Measurements from ENCODE around the gene RASL11B. TPM values are rescaled to one million over a fixed set of nuclear protein-coding genes. Genes with fewer than 3 reads are reported as not detected.

The RASL11B gene
- total and polyA plus RNA-seq, 10 of the 15 experiments (the other 5 are each of a cell fraction or from before 2014, with no cell fraction given), result 0.06 to 0.45 (median 0.08) TPM; not detected in 5

GRCh38 chr4:52861171-52861823, 820 bp upstream of the RASL11B start:
- BruUV-seq (replicated peaks), result no TSS peak
- DNase-seq (ENCODE audit: low read depth, low spot score) (no peak), ATAC-seq (no peak), FAIRE-seq (no peak)
- H3K4me3 ChIP-seq, result peak overlapping the region; percentile 72; the same call in 1 of the 2 replicates
- H3K27ac ChIP-seq (ENCODE audit: control insufficient read depth, insufficient read depth), result no peak overlapping the region
- peaks cover 0 to 5% of the 10 kb centered on the region in 2 experiments; a peak in 2 of 4 replicates for H3K27me3 ChIP-seq (replicated peaks in 1 of 2; ENCODE audit: control insufficient read depth in 2 of 2, insufficient read depth in 2 of 2, low read length in 1 of 2)
- no peaks in the 10 kb centered on the region; the same call in 2 of the 3 replicates for H3K9me3 ChIP-seq (replicated peaks; ENCODE audit: control insufficient read depth, insufficient read depth, low read length)
- SMC1A ChIA-PET (ENCODE audit: uncharacterized antibody, unreplicated experiment), result interaction anchor here (0.8 to 1.4 kb wide), 2 partner anchors 14 to 49 kb away, joined by 3 read pairs; no protein-coding TSS in a partner anchor
- CTCF ChIA-PET, result interaction anchor here (0.7 kb wide), 1 partner anchor 197 kb away, joined by 6 read pairs; no protein-coding TSS in a partner anchor
- POLR2A ChIA-PET, result no interaction called here
- H3K4me2 ChIP-seq (ENCODE audit: control insufficient read depth, insufficient read depth), result peak overlapping the region; percentile 97
- H3K9ac ChIP-seq (ENCODE audit: control insufficient read depth, insufficient read depth, low read length), result no peak overlapping the region; the same call in 1 of the 2 replicates
- H3K4me1 ChIP-seq (ENCODE audit: control insufficient read depth, insufficient read depth, low read length), result peaks cover 4% of the 10 kb centered on the region
- intact Hi-C loops (cut with micrococcal nuclease; ENCODE audit: unreplicated experiment), result loop anchor here (5.0 kb wide), 1 partner anchor 139 kb away; no protein-coding TSS in a partner anchor
- no peaks in the 10 kb centered on the region for H3K79me2 ChIP-seq (ENCODE audit: control insufficient read depth, insufficient read depth, low read length)
- TF ChIP-seq KAT2A (conservative IDR thresholded peaks at IDR 0.05; ENCODE audit: control insufficient read depth, low read depth, low read length) (no peak), SMAD5 (IDR thresholded peaks at IDR 0.05; ENCODE audit: low read depth) (no peak), ATF2 (IDR thresholded peaks at IDR 0.05; ENCODE audit: low read length) (no peak), GABPA (IDR thresholded peaks at IDR 0.05; ENCODE audit: low read depth) (no peak), NR2C2 (IDR thresholded peaks at IDR 0.05; ENCODE audit: borderline replicate concordance, control insufficient read depth, insufficient read length, low read depth) (no peak), SREBF2 (IDR thresholded peaks at IDR 0.05; ENCODE audit: low read length) (no peak)
- RAD21 ChIA-PET (ENCODE audit: unreplicated experiment), result no interaction called here
- H4K20me1 ChIP-seq (ENCODE audit: control insufficient read depth, insufficient read depth), result no peaks in the 10 kb centered on the region
- H2AFZ ChIP-seq (ENCODE audit: control insufficient read depth, low read depth, low read length), result peak overlapping the region; percentile 84
- H3K36me3 ChIP-seq (ENCODE audit: control insufficient read depth in 2 of 2, insufficient read depth in 2 of 2, low read length in 1 of 2), result no peaks in the 10 kb centered on the region
- WGBS (ENCODE audit: insufficient coverage, insufficient replicate concordance, low lambda C conversion rate, missing lambda C conversion rate), result 78% methylated on average over 25 of the region's 26 CpGs
- in situ Hi-C loops (cut with MboI), result no loop called here
